ENCODE results near the gene LETM1.

GRCh38 chr4:1813231-1813630 is 42.7 kb downstream of the LETM1 start:
- TF ChIP-seq POLR2AphosphoS5 (IDR thresholded peaks at IDR 0.05; ENCODE audit: low read depth) (no peak), REST (IDR thresholded peaks at IDR 0.05; ENCODE audit: unreplicated experiment) (no peak), EZH2 (IDR thresholded peaks at IDR 0.05; ENCODE audit: low read depth, unreplicated experiment) (no peak), CTCF (conservative IDR thresholded peaks at IDR 0.05; ENCODE audit: low read depth in 2 of 2) (no peak), JUNB (IDR thresholded peaks at IDR 0.05; ENCODE audit: unreplicated experiment) (no peak)

Measured in GM23338 (cell line).